Memory B cell (primary cell): ENCODE results near the gene MEX3A.
"Not testable (repeated sequence)": the region's sequence is repeated elsewhere in the genome, so short reads cannot be mapped to it uniquely, and the experiment has no call there.

Source experiments
- ATAC-seq: fragments of 150-1000 bp; cut with Tn5 transposase; 2 replicates; pipeline ENCODE4 v1.10.0; 2021; ENCODE audit warnings: low read depth, mild to moderate bottlenecking, moderate library complexity
- DNase-seq, 2 donors: peaks; one replicate each; pipeline ENCODE4 v3.0.0; 2022; ENCODE audit warnings: low spot score in 2 of 2
- H3K27ac Mint-ChIP-seq: one replicate; pipeline ENCODE4 v1.8.0; 2022; ENCODE audit warnings: mild to moderate bottlenecking, moderate library complexity, mixed read lengths
- H3K27me3 Mint-ChIP-seq: one replicate; pipeline ENCODE4 v1.8.0; 2022; ENCODE audit warnings: mixed read lengths
- H3K36me3 Mint-ChIP-seq: one replicate; pipeline ENCODE4 v1.8.0; 2022; ENCODE audit warnings: mild to moderate bottlenecking, mixed read lengths
- H3K4me1 Mint-ChIP-seq: one replicate; pipeline ENCODE4 v1.8.0; 2022; ENCODE audit warnings: mixed read lengths
- H3K4me3 Mint-ChIP-seq: one replicate; pipeline ENCODE4 v1.8.0; 2022; ENCODE audit warnings: mild to moderate bottlenecking, moderate library complexity, mixed read lengths
- H3K9me3 Mint-ChIP-seq: one replicate; pipeline ENCODE4 v1.8.0; 2022; ENCODE audit warnings: mixed read lengths

Gene MEX3A

GRCh38 chr1:156071332-156071816, 10.9 kb downstream of the MEX3A start:
- not testable (repeated sequence) for H3K9me3 Mint-ChIP-seq, ATAC-seq, DNase-seq, H3K27ac Mint-ChIP-seq, H3K4me3 Mint-ChIP-seq, H3K36me3 Mint-ChIP-seq, H3K27me3 Mint-ChIP-seq, H3K4me1 Mint-ChIP-seq

- Mint-ChIP-seq H3K27me3 (peaks cover 4% of the 10 kb centered on the region), H3K9me3 (no peaks in the 10 kb centered on the region), H3K4me1 (peaks cover 7% of the 10 kb centered on the region), H3K4me3 (no peak overlapping the region), H3K36me3 (no peaks in the 10 kb centered on the region), H3K27ac (no peak overlapping the region)
- ATAC-seq, result no peak
- DNase-seq, result no peak
These were observed 11.7 kb downstream of the MEX3A start for GRCh38 chr1:156070548-156070947.

- H3K4me3 Mint-ChIP-seq, result no peak overlapping the region
- H3K27me3 Mint-ChIP-seq, result peaks cover 4% of the 10 kb centered on the region
- H3K27ac Mint-ChIP-seq, result no peak overlapping the region
- no peak for ATAC-seq
- H3K4me1 Mint-ChIP-seq, result peaks cover 2% of the 10 kb centered on the region
- no peaks in the 10 kb centered on the region for H3K9me3 Mint-ChIP-seq
- DNase-seq, result no peak
- H3K36me3 Mint-ChIP-seq, result no peaks in the 10 kb centered on the region
These were observed 12.5 kb downstream of the MEX3A start for GRCh38 chr1:156069490-156070455.

- ATAC-seq (no peak), DNase-seq (no peak)
- no peaks in the 10 kb centered on the region for H3K36me3 Mint-ChIP-seq
- H3K27me3 Mint-ChIP-seq, result peaks cover 4% of the 10 kb centered on the region
- H3K9me3 Mint-ChIP-seq, result no peaks in the 10 kb centered on the region
- no peak overlapping the region for H3K4me3 Mint-ChIP-seq
- H3K27ac Mint-ChIP-seq, result no peak overlapping the region
- peaks cover 2% of the 10 kb centered on the region for H3K4me1 Mint-ChIP-seq
These were observed 15.0 kb downstream of the MEX3A start for GRCh38 chr1:156067262-156067661.

- Mint-ChIP-seq H3K4me3 (no peak overlapping the region), H3K4me1 (peaks cover 5% of the 10 kb centered on the region), H3K27ac (no peak overlapping the region), H3K27me3 (peaks cover 4% of the 10 kb centered on the region), H3K36me3 (no peaks in the 10 kb centered on the region), H3K9me3 (no peaks in the 10 kb centered on the region)
- ATAC-seq, result no peak
- DNase-seq, result no peak
These were observed 16.4 kb downstream of the MEX3A start for GRCh38 chr1:156065871-156066270.

- Mint-ChIP-seq H3K27me3 (no peaks in the 10 kb centered on the region), H3K9me3 (no peaks in the 10 kb centered on the region), H3K4me1 (peaks cover 6% of the 10 kb centered on the region), H3K36me3 (no peaks in the 10 kb centered on the region), H3K27ac (no peak overlapping the region), H3K4me3 (no peak overlapping the region)
- DNase-seq, result no peak
- no peak for ATAC-seq
These were observed 17.1 kb downstream of the MEX3A start for GRCh38 chr1:156065212-156065611.

DNA sequence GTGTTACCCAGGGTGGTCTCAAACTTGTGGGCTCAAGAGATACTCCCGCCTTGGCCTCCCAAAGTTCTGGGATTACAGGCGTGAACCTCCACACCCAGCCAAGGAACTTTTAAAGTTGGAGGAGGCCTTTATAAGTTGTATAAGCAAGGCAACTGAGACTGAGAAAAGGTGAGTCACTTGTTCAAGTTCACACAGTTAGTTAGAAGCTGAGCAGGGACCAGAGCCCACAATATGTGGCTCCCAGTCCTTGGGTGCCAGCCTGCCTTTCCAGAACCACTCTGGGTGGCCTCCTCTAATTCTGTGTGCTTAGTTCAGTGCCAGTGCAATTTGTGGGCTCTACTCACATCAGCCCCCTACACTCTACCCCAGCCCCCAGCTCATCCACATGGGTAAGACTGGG, 17.6 kb downstream of the MEX3A start:
- Mint-ChIP-seq H3K27ac (no peak overlapping the region), H3K36me3 (no peaks in the 10 kb centered on the region), H3K9me3 (no peaks in the 10 kb centered on the region), H3K4me3 (no peak overlapping the region), H3K4me1 (peaks cover 6% of the 10 kb centered on the region), H3K27me3 (no peaks in the 10 kb centered on the region)
- no peak for ATAC-seq
- no peak for DNase-seq

- ATAC-seq, result no peak
- Mint-ChIP-seq H3K4me1 (peaks cover 6% of the 10 kb centered on the region), H3K36me3 (no peaks in the 10 kb centered on the region), H3K9me3 (no peaks in the 10 kb centered on the region), H3K27me3 (no peaks in the 10 kb centered on the region), H3K27ac (no peak overlapping the region), H3K4me3 (no peak overlapping the region)
- no peak for DNase-seq
These were observed 18.3 kb downstream of the MEX3A start for GRCh38 chr1:156063997-156064285.

- ATAC-seq (no peak), DNase-seq (no peak)
- H3K27me3 Mint-ChIP-seq, result no peaks in the 10 kb centered on the region
- no peaks in the 10 kb centered on the region for H3K36me3 Mint-ChIP-seq
- H3K4me3 Mint-ChIP-seq, result no peak overlapping the region
- H3K9me3 Mint-ChIP-seq, result no peaks in the 10 kb centered on the region
- H3K4me1 Mint-ChIP-seq, result peaks cover 6% of the 10 kb centered on the region
- H3K27ac Mint-ChIP-seq, result no peak overlapping the region
These were observed 20.1 kb downstream of the MEX3A start for GRCh38 chr1:156062189-156062588.

GRCh38 chr1:156060937-156061636, 21.2 kb downstream of the MEX3A start, which contains the start of gene RAB25:
RAB25 (plus strand) TSS chr1:156061160; CDS start chr1:156061401, 241 bp downstream.
- ATAC-seq (no peak), DNase-seq (no peak)
- Mint-ChIP-seq H3K36me3 (peaks cover 4% of the 10 kb centered on the region), H3K27me3 (no peaks in the 10 kb centered on the region), H3K27ac (no peak within 1 kb of the TSS), H3K4me1 (peaks cover 9% of the 10 kb centered on the region), H3K4me3 (no peak within 1 kb of the TSS), H3K9me3 (no peaks in the 10 kb centered on the region)

- H3K9me3 Mint-ChIP-seq, result no peaks in the 10 kb centered on the region
- H3K27me3 Mint-ChIP-seq, result no peaks in the 10 kb centered on the region
- no peak for DNase-seq
- H3K27ac Mint-ChIP-seq, result peak overlapping the region; percentile 46
- peak overlapping the region; percentile 2 for H3K4me3 Mint-ChIP-seq
- H3K4me1 Mint-ChIP-seq, result peaks cover 26% of the 10 kb centered on the region
- no peak for ATAC-seq
- H3K36me3 Mint-ChIP-seq, result peaks cover 4% of the 10 kb centered on the region
These were observed 25.9 kb downstream of the MEX3A start for GRCh38 chr1:156056326-156056849.

DNA sequence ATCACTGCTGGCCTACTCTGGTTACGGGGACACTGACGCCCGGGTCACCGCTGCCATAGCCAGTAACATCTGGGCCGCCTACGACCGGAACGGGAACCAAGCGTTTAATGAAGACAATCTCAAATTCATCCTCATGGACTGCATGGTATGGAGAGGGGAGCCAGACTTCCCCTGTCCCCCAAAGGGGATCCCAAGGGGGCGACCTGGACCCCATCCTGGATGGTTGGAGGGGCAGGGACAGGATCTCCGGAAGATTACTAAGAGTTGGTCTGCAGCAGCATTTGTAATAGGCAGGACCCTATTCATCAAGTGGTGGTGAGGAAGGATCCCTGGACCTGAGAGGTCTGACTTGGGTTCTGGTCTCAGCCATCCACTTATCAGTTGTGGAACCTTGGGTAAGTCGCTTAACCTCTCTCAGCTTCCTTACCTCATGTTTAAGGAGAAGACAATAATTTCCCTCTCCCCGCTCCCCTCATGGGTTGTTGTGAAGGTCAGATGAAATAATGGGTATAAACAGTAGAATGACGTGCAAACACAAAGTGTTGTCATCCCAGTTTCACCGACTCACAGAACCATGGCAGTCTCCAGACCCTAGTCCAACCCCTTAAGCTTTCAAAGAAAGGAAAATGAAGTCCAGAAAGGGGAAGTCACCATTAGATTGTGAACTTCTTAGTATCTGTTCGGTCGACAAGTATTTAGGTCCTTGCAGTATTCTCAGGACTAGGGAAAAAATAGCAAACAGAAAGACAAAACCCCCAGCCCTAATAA, 26.8 kb downstream of the MEX3A start:
- Mint-ChIP-seq H3K27ac (peak overlapping the region; percentile 35), H3K27me3 (no peaks in the 10 kb centered on the region), H3K4me3 (peak overlapping the region; percentile 92), H3K9me3 (no peaks in the 10 kb centered on the region), H3K36me3 (peaks cover 4% of the 10 kb centered on the region), H3K4me1 (peaks cover 23% of the 10 kb centered on the region)
- ATAC-seq (no peak), DNase-seq (no peak)

- Mint-ChIP-seq H3K27ac (peak within 1 kb of the TSS; percentile 93), H3K4me1 (peaks cover 23% of the 10 kb centered on the region), H3K4me3 (peak within 1 kb of the TSS; percentile 92), H3K36me3 (peaks cover 7% of the 10 kb centered on the region), H3K9me3 (no peaks in the 10 kb centered on the region), H3K27me3 (no peaks in the 10 kb centered on the region)
- DNase-seq (peak; percentile 85 to 94), ATAC-seq (peak; percentile 76)
These were observed 27.6 kb downstream of the MEX3A start, which contains the start of gene LAMTOR2 for GRCh38 chr1:156054500-156055280. LAMTOR2 (plus strand) TSS chr1:156054782; CDS start chr1:156054890, 108 bp downstream.
